ENCODE results near the gene PTTG1. TPM values are rescaled to one million over a fixed set of nuclear protein-coding genes. Genes with fewer than 3 reads are reported as not detected.

The PTTG1 gene
- polyA plus RNA-seq, 2 of the 4 experiments (the other 2 are of a cell fraction): 222 to 227 TPM

DNA sequence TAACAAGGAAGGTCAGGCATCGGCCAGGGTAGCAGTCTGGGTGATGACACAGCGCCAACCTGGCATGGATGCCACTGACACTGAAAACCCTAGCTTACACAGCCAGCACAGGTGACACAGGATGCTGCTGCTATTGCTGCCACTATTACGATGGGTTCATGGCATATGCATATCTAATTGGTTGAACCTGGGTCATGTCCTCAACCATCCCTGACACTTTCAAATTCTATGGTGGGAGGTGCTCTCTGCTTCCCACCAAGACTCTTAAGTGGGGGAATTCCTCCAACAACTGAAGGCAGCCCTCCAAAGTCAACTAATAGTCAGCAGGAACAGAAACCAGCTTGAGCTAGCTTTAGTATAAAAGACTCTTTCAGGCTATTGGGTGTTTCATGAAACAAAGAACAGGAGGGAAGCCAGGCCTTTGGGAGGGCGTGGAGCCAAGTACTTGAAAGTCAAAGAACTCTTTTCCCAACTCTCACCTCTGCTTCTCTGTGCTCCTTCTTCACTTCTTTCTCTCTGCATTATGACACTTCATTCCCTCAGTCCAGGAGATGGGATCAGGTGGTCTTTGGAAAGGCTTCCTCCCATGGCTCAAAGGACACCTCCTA lies 21.3 kb downstream of the PTTG1 start:
- WGBS (ENCODE audit: missing lambda C conversion rate): 55% methylated on average over 4 of the region's 4 CpGs
- Histone ChIP-seq H3K27ac (no peak overlapping the region), H3K9me3 (no peaks in the 10 kb centered on the region), H3K4me1 (no peaks in the 10 kb centered on the region), H3K4me2 (no peak overlapping the region), H3K4me3 (no peak overlapping the region)
- TF ChIP-seq EHMT2 (IDR thresholded peaks at IDR 0.05; ENCODE audit: low read depth) (no peak), CHD2 (IDR thresholded peaks at IDR 0.05; ENCODE audit: low read length, partially characterized antibody) (no peak), CBX2 (IDR thresholded peaks at IDR 0.05; ENCODE audit: borderline replicate concordance, low read depth) (no peak), HOXA7 (CRISPR knock-in tag; IDR thresholded peaks at IDR 0.05) (no peak)
- ChIA-PET POLR2A (no interaction called here), CTCF (interaction anchor here (1.2 kb wide), 1 partner anchor 24 kb away, joined by 3 read pairs; no protein-coding TSS in a partner anchor)
- DNase-seq (ENCODE audit: low read depth in 1 of 2, low spot score in 1 of 2) (no peak), FAIRE-seq (no peak), ATAC-seq (no peak)

GRCh38 chr5:160444407-160444806 lies 22.8 kb downstream of the PTTG1 start:
- TF ChIP-seq MAFK (IDR thresholded peaks at IDR 0.05; ENCODE audit: partially characterized antibody) (no peak), JUN (IDR thresholded peaks at IDR 0.05) (no peak), EHMT2 (IDR thresholded peaks at IDR 0.05; ENCODE audit: low read depth) (no peak), TFCP2L1 (CRISPR knock-in tag; IDR thresholded peaks at IDR 0.05) (no peak)
- TF ChIP-seq, protein P1, sequence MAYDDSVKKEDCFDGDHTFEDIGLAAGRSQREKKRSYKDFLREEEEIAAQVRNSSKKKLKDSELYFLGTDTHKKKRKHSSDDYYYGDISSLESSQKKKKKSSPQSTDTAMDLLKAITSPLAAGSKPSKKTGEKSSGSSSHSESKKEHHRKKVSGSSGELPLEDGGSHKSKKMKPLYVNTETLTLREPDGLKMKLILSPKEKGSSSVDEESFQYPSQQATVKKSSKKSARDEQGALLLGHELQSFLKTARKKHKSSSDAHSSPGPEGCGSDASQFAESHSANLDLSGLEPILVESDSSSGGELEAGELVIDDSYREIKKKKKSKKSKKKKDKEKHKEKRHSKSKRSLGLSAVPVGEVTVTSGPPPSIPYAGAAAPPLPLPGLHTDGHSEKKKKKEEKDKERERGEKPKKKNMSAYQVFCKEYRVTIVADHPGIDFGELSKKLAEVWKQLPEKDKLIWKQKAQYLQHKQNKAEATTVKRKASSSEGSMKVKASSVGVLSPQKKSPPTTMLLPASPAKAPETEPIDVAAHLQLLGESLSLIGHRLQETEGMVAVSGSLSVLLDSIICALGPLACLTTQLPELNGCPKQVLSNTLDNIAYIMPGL (CRISPR knock-in tag; IDR thresholded peaks at IDR 0.05; ENCODE audit: borderline replicate concordance): no peak
- no peaks in the 10 kb centered on the region for H3K9me3 ChIP-seq
- CTCF ChIA-PET: no interaction called here
- 3% methylated on average over 1 of the region's 1 CpG for WGBS (ENCODE audit: missing lambda C conversion rate)
- no peak overlapping the region for H3K4me3 ChIP-seq
- POLR2A ChIA-PET: no interaction called here
- H3K4me1 ChIP-seq: no peaks in the 10 kb centered on the region
- H3K27ac ChIP-seq: no peak overlapping the region
- no peak for ATAC-seq
- H3K4me2 ChIP-seq: no peak overlapping the region
- FAIRE-seq: peak; percentile 84
- no peak for DNase-seq (ENCODE audit: low read depth in 1 of 2, low spot score in 1 of 2)

GRCh38 chr5:160445132-160445531 lies 23.5 kb downstream of the PTTG1 start:
- Histone ChIP-seq H3K9me3 (no peaks in the 10 kb centered on the region), H3K27ac (no peak overlapping the region), H3K4me2 (no peak overlapping the region), H3K4me3 (no peak overlapping the region), H3K4me1 (no peaks in the 10 kb centered on the region)
- ATAC-seq (no peak), FAIRE-seq (no peak), DNase-seq (ENCODE audit: low read depth in 1 of 2, low spot score in 1 of 2) (no peak)
- TF ChIP-seq POLR2AphosphoS2 (conservative IDR thresholded peaks at IDR 0.05; ENCODE audit: low read length) (no peak), RCOR1 (IDR thresholded peaks at IDR 0.05; ENCODE audit: low read depth, low read length) (no peak), KDM1A (IDR thresholded peaks at IDR 0.05; ENCODE audit: low read depth) (no peak), EHMT2 (IDR thresholded peaks at IDR 0.05; ENCODE audit: low read depth) (no peak), RFX5 (IDR thresholded peaks at IDR 0.05) (no peak)
- ChIA-PET CTCF (no interaction called here), POLR2A (no interaction called here)
- WGBS (ENCODE audit: missing lambda C conversion rate): 3% methylated on average over 1 of the region's 1 CpG

DNA sequence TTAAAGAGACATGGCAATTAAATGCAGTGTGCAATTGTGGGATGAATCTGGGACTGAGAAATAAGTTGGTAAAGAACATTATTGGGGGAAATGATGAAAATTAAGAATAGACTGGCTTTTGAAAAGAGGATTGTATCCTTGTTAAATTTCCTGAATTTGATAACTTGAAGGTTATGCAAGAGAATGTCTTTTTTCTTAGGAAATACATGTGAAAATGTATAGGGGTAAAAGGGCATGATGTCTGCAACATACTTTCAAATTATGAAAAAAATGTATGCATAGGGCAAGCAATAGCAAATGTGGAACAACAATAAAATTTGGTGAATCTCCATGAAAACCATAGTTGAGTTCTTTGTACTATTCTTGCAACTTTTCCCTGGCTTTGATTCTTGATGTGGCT lies 24.1 kb downstream of the PTTG1 start:
- ChIA-PET POLR2A (no interaction called here), CTCF (interaction anchor here (0.7 kb wide), 1 partner anchor 557 kb away, joined by 4 read pairs; no protein-coding TSS in a partner anchor)
- TF ChIP-seq JUNB (IDR thresholded peaks at IDR 0.05) (no peak), TFCP2L1 (CRISPR knock-in tag; IDR thresholded peaks at IDR 0.05) (no peak), MAFK (IDR thresholded peaks at IDR 0.05; ENCODE audit: partially characterized antibody) (no peak), ZFP36 (IDR thresholded peaks at IDR 0.05; ENCODE audit: borderline replicate concordance, partially characterized antibody) (no peak), HOXB13 (CRISPR knock-in tag; IDR thresholded peaks at IDR 0.05; ENCODE audit: low read depth) (no peak), NR3C1 (IDR thresholded peaks at IDR 0.05) (no peak), NPAS2 (CRISPR knock-in tag; IDR thresholded peaks at IDR 0.05; ENCODE audit: borderline replicate concordance) (no peak), POLR2AphosphoS2 (conservative IDR thresholded peaks at IDR 0.05; ENCODE audit: low read length) (no peak)
- TF ChIP-seq, protein P2, sequence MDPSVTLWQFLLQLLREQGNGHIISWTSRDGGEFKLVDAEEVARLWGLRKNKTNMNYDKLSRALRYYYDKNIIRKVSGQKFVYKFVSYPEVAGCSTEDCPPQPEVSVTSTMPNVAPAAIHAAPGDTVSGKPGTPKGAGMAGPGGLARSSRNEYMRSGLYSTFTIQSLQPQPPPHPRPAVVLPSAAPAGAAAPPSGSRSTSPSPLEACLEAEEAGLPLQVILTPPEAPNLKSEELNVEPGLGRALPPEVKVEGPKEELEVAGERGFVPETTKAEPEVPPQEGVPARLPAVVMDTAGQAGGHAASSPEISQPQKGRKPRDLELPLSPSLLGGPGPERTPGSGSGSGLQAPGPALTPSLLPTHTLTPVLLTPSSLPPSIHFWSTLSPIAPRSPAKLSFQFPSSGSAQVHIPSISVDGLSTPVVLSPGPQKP (IDR thresholded peaks at IDR 0.05; ENCODE audit: low read depth, low read length): no peak
- no peak overlapping the region for H3K4me3 ChIP-seq
- H3K27ac ChIP-seq: no peak overlapping the region
- no peaks in the 10 kb centered on the region for H3K9me3 ChIP-seq
- peak; percentile 36 for FAIRE-seq
- no peaks in the 10 kb centered on the region for H3K4me1 ChIP-seq
- no peak for ATAC-seq
- no peak for DNase-seq (ENCODE audit: low read depth in 1 of 2, low spot score in 1 of 2)
- H3K4me2 ChIP-seq: no peak overlapping the region

Measured in A549 (cell line).